SK-N-SH (cell line): ENCODE results near the gene LSP1. TPM values are rescaled to one million over a fixed set of nuclear protein-coding genes. Genes with fewer than 3 reads are reported as not detected.

Experiments used
- CTCF ChIA-PET: fragments of 300-600, 350-600 bp; formaldehyde crosslinking; extraction: SDS; loops from one replicate; lab custom pipeline; 2021; lab: Yijun Ruan, JAX
- POLR2A ChIA-PET: fragments of 350-600 bp; sonication (Branson Sonifier 250); formaldehyde crosslinking; extraction: SDS; loops from one replicate; lab custom pipeline; 2020; ENCODE audit warnings: antibody characterized with exemption, inconsistent platforms; lab: Yijun Ruan, JAX
- DNase-seq: peaks from one replicate; pipeline ENCODE4 v3.0.0; 2012
- H2AFZ ChIP-seq: fragments of 200-600 bp; sonication (generic); 2 replicates; pipeline ENCODE4 v1.8.1; 2016; ENCODE audit warnings: antibody characterized with exemption, mild to moderate bottlenecking, low read depth
- H3F3A ChIP-seq: fragments of 200-600 bp; sonication (generic); replicated peaks from 2 replicates; pipeline ENCODE3; 2016; ENCODE audit warnings: antibody characterized with exemption, mild to moderate bottlenecking; ENCODE audit not compliant: insufficient read depth
- H3K27ac ChIP-seq, 2 experiments: fragments of 200-500 bp in 1 of 2; fragments of 200-600 bp in 1 of 2; sonication (Bioruptor generic) in 1 of 2; sonication (generic), shearing (Covaris generic) in 1 of 2; 2 replicates each; pipeline versions ENCODE4 v1.5.1 to v1.6.1; 2014 to 2016; ENCODE audit warnings: low read depth in 2 of 2, inconsistent platforms in 1 of 2, low read length in 1 of 2, mild to moderate bottlenecking in 1 of 2, mixed read lengths in 1 of 2
- H3K27me3 ChIP-seq: fragments of 200-600 bp; sonication (generic), shearing (Covaris generic); 2 replicates; pipeline ENCODE4 v1.6.1; 2016; ENCODE audit warnings: mixed run types; ENCODE audit not compliant: insufficient read depth
- H3K36me3 ChIP-seq, 2 experiments: fragments of 200-500 bp in 1 of 2; fragments of 200-600 bp in 1 of 2; sonication (Bioruptor generic) in 1 of 2; sonication (generic) in 1 of 2; replicated peaks in 1 of 2; 2 replicates each; pipeline versions ENCODE3 to v1.5.1; 2014 to 2016; ENCODE audit warnings: low read length in 1 of 2, mild to moderate bottlenecking in 1 of 2; ENCODE audit not compliant: insufficient read depth in 2 of 2, control insufficient read depth in 1 of 2
- H3K4me1 ChIP-seq, 2 experiments: fragments of 200-500 bp in 1 of 2; fragments of 200-600 bp in 1 of 2; sonication (Bioruptor generic) in 1 of 2; sonication (generic), shearing (Covaris generic) in 1 of 2; 2 replicates each; pipeline versions ENCODE4 v1.5.1 to v1.6.1; 2014 to 2016; ENCODE audit warnings: low read depth in 1 of 2, low read length in 1 of 2, mixed run types in 1 of 2; ENCODE audit not compliant: insufficient read depth in 2 of 2, control insufficient read depth in 1 of 2
- H3K4me2 ChIP-seq: fragments of 200-600 bp; sonication (generic), shearing (Covaris generic); 2 replicates; pipeline ENCODE4 v1.6.1; 2017; ENCODE audit warnings: mixed run types
- H3K4me3 ChIP-seq, 2 experiments: fragments of 200-500 bp in 1 of 2; fragments of 200-600 bp in 1 of 2; sonication (Bioruptor generic) in 1 of 2; sonication (generic), shearing (Covaris generic) in 1 of 2; 2 replicates each; pipeline versions ENCODE4 v1.5.1 to v1.8.1; 2014 to 2016; ENCODE audit warnings: low read depth in 2 of 2, inconsistent platforms in 1 of 2, low read length in 1 of 2, mild to moderate bottlenecking in 1 of 2, mixed read lengths in 1 of 2, moderate library complexity in 1 of 2
- H3K79me2 ChIP-seq: fragments of 200-600 bp; sonication (generic); 2 replicates; pipeline ENCODE4 v1.8.1; 2017; ENCODE audit warnings: mild to moderate bottlenecking; ENCODE audit not compliant: insufficient read depth
- H3K9ac ChIP-seq: fragments of 200-600 bp; sonication (generic); 2 replicates; pipeline ENCODE4 v1.6.1; 2017; ENCODE audit warnings: mixed run types
- H3K9me2 ChIP-seq: fragments of 200-600 bp; sonication (generic); 2 replicates; pipeline ENCODE4 v1.6.1; 2017; ENCODE audit warnings: mixed run types
- H3K9me3 ChIP-seq: fragments of 200-600 bp; sonication (generic); 2 replicates; pipeline ENCODE4 v1.6.1; 2017; ENCODE audit warnings: mixed run types, mild to moderate bottlenecking, moderate library complexity
- H4K20me1 ChIP-seq: fragments of 200-600 bp; sonication (generic); 2 replicates; pipeline ENCODE4 v1.6.1; 2017; ENCODE audit warnings: mild to moderate bottlenecking, mixed run types; ENCODE audit not compliant: insufficient read depth
- EP300 ChIP-seq, 2 experiments: IDR thresholded peaks; 2 replicates each; pipeline versions ENCODE4 v1.4.0 to v1.6.1; 2012; ENCODE audit warnings: borderline replicate concordance in 1 of 2, low read depth in 1 of 2, low read length in 1 of 2
- EZH2phosphoT487 ChIP-seq: fragments of 200-600 bp; sonication (generic); IDR thresholded peaks from 2 replicates; pipeline ENCODE4 v1.6.1; 2017; ENCODE audit warnings: low read depth, mixed run types, mild to moderate bottlenecking, antibody characterized with exemption, moderate library complexity, borderline replicate concordance
- FOSL2 ChIP-seq: IDR thresholded peaks from 2 replicates; pipeline ENCODE4 v1.4.0; 2012; ENCODE audit warnings: low read depth, mild to moderate bottlenecking, moderate library complexity, borderline replicate concordance
- GATA2 ChIP-seq: sonication (generic); formaldehyde crosslinking; IDR thresholded peaks from 2 replicates; pipeline ENCODE4 v1.5.0; 2020; ENCODE audit warnings: mild to moderate bottlenecking, missing genetic modification reagents
- IRF3 ChIP-seq: fragments of 150-350 bp; IDR thresholded peaks from 2 replicates; pipeline ENCODE4 v1.6.1; 2016; ENCODE audit warnings: mild to moderate bottlenecking, low read depth, low read length
- MAX ChIP-seq: IDR thresholded peaks from 2 replicates; pipeline ENCODE4 v1.4.0; 2012; ENCODE audit warnings: low read depth
- MXI1 ChIP-seq: IDR thresholded peaks from 2 replicates; pipeline ENCODE4 v1.6.1; 2012; ENCODE audit warnings: mild to moderate bottlenecking, low read depth, low read length, improper control_type of control experiment
- PBX3 ChIP-seq: IDR thresholded peaks from 2 replicates; pipeline ENCODE4; 2012
- RCOR1 ChIP-seq: fragments of 150-350 bp; IDR thresholded peaks from 2 replicates; pipeline ENCODE4 v1.6.1; 2017; ENCODE audit warnings: antibody characterized with exemption, low read length
- RFX5 ChIP-seq: IDR thresholded peaks from 2 replicates; pipeline ENCODE4 v1.6.1; 2012; ENCODE audit warnings: mild to moderate bottlenecking, improper control_type of control experiment, low read length
- TCF12 ChIP-seq: IDR thresholded peaks from 2 replicates; pipeline ENCODE4 v1.4.0; 2012
- TEAD4 ChIP-seq: IDR thresholded peaks from 2 replicates; pipeline ENCODE4 v1.4.0; 2012; ENCODE audit warnings: mild to moderate bottlenecking, borderline replicate concordance; ENCODE audit not compliant: insufficient read depth
- YY1 ChIP-seq: IDR thresholded peaks from 2 replicates; pipeline ENCODE4 v1.4.0; 2012; ENCODE audit warnings: low read depth, mild to moderate bottlenecking
- ZBTB33 ChIP-seq: IDR thresholded peaks from 2 replicates; pipeline ENCODE4 v1.4.0; 2012; ENCODE audit warnings: low read depth, borderline replicate concordance
- WGBS: methylation state at CpG from one replicate; pipeline ENCODE4 v1.1.6; 2017; ENCODE audit warnings: low lambda C conversion rate; 5-methylcytosine and 5-hydroxymethylcytosine counted together
- polyA plus RNA-seq, 3 experiments: library from polyadenylated mRNA; depleted of rRNA; stranded (reverse); fragments of >200 nt; gene quantifications; 2 replicates each; pipeline ENCODE4 v1.2.3, GENCODE V29; 2012

The LSP1 gene
- polyA plus RNA-seq, 1 of the 3 experiments (the other 2 are of a cell fraction), result 0.38 TPM

GRCh38 chr11:1866226-1866625, 13.3 kb downstream of the LSP1 start:
- Histone ChIP-seq H3K9me3 (no peaks in the 10 kb centered on the region), H2AFZ (no peak overlapping the region), H3K27ac (no peak overlapping the region), H3K4me1 (peaks cover 18 to 44% of the 10 kb centered on the region in 2 experiments; a peak in 3 of 4 replicates), H3K4me3 (no peak overlapping the region), H3K4me2 (no peak overlapping the region), H3F3A (no peaks in the 10 kb centered on the region), H3K27me3 (no peaks in the 10 kb centered on the region), H3K9me2 (no peaks in the 10 kb centered on the region), H4K20me1 (no peaks in the 10 kb centered on the region), H3K79me2 (no peaks in the 10 kb centered on the region), H3K36me3 (no peaks in the 10 kb centered on the region), H3K9ac (no peak overlapping the region)
- CTCF ChIA-PET, result interaction anchor here (0.7 to 2.8 kb wide), 7 partner anchors 10 to 290 kb away, joined by 3 to 11 read pairs (median 4); no protein-coding TSS in a partner anchor
- POLR2A ChIA-PET, result no interaction called here
- WGBS, result 80% methylated on average over 1 of the region's 8 CpGs
- DNase-seq, result no peak
- TF ChIP-seq RCOR1, result no peak
- TF ChIP-seq YY1, result no peak
- no peak for TF ChIP-seq PBX3
- TF ChIP-seq MXI1, result no peak
- TF ChIP-seq IRF3, result no peak
- TF ChIP-seq RFX5, result no peak
- TF ChIP-seq TCF12, result no peak
- TF ChIP-seq ZBTB33, result no peak
- no peak for TF ChIP-seq GATA2
- no peak for TF ChIP-seq TEAD4
- no peak for TF ChIP-seq EP300 (IDR thresholded peaks at IDR 0.05; ENCODE audit: borderline replicate concordance in 1 of 2, low read depth in 1 of 2, low read length in 1 of 2)
- no peak for TF ChIP-seq MAX
- TF ChIP-seq EZH2phosphoT487, result no peak

- H3K9ac ChIP-seq, result no peak overlapping the region
- peaks cover 18 to 44% of the 10 kb centered on the region in 2 experiments; a peak in 3 of 4 replicates for H3K4me1 ChIP-seq
- no peak for DNase-seq
- ChIA-PET POLR2A (no interaction called here), CTCF (interaction anchor here (0.7 to 2.8 kb wide), 10 partner anchors 10 to 289 kb away, joined by 3 to 11 read pairs (median 4); no protein-coding TSS in a partner anchor)
- 60% methylated on average over 2 of the region's 15 CpGs for WGBS
- no peak overlapping the region for H3K4me2 ChIP-seq
- no peaks in the 10 kb centered on the region for H3F3A ChIP-seq
- no peaks in the 10 kb centered on the region for H3K36me3 ChIP-seq
- no peak overlapping the region for H3K4me3 ChIP-seq
- no peaks in the 10 kb centered on the region for H3K9me3 ChIP-seq
- no peaks in the 10 kb centered on the region for H3K79me2 ChIP-seq
- no peaks in the 10 kb centered on the region for H3K27me3 ChIP-seq
- H2AFZ ChIP-seq, result no peak overlapping the region
- TF ChIP-seq FOSL2, result no peak
- TF ChIP-seq ZBTB33, result no peak
- no peak for TF ChIP-seq PBX3
- no peak for TF ChIP-seq RCOR1
- TF ChIP-seq RFX5, result no peak
- H4K20me1 ChIP-seq, result no peaks in the 10 kb centered on the region
- H3K9me2 ChIP-seq, result no peaks in the 10 kb centered on the region
- H3K27ac ChIP-seq, result no peak overlapping the region
Measured at GRCh38 chr11:1866776-1867175, 13.9 kb downstream of the LSP1 start.
